ENCODE measurements around the gene PPM1M. TPM values are rescaled to one million over a fixed set of nuclear protein-coding genes. Genes with fewer than 3 reads are reported as not detected.

The PPM1M gene
- total RNA-seq, 1 experiment from 2014 or later = 16.2 TPM

GRCh38 chr3:52259035-52259434 is 13.5 kb downstream of the PPM1M start:
- CTCF ChIA-PET = no interaction called here

GRCh38 chr3:52259448-52259847 is 13.9 kb downstream of the PPM1M start:
- peaks cover 42% of the 10 kb centered on the region for H3K79me2 ChIP-seq (ENCODE audit: low read depth)
- peaks cover 1% of the 10 kb centered on the region; the same call in 1 of the 2 replicates for H3K4me1 ChIP-seq (replicated peaks; ENCODE audit: insufficient read depth)
- H4K20me1 ChIP-seq (ENCODE audit: insufficient read depth) = peaks cover 11% of the 10 kb centered on the region
- peaks cover 12% of the 10 kb centered on the region; the same call in 1 of the 2 replicates for H3F3A ChIP-seq (ENCODE audit: insufficient read depth, low read depth)
- CTCF ChIA-PET = no interaction called here
- no peak overlapping the region for H3K4me3 ChIP-seq
- H3K36me3 ChIP-seq (ENCODE audit: low read depth) = peaks cover 63% of the 10 kb centered on the region
- BruUV-seq (replicated peaks) = no TSS peak
- H2AFZ ChIP-seq = no peak overlapping the region
- H3K9me2 ChIP-seq (ENCODE audit: insufficient read depth) = no peaks in the 10 kb centered on the region
- no peak for DNase-seq
- no peaks in the 10 kb centered on the region for H3K27me3 ChIP-seq (ENCODE audit: insufficient read depth, low read depth)
- intact Hi-C loops (cut with micrococcal nuclease; ENCODE audit: unreplicated experiment) = no loop called here
- H3K4me2 ChIP-seq = no peak overlapping the region
- TF ChIP-seq CTCF (conservative IDR thresholded peaks at IDR 0.05) = no peak
- TF ChIP-seq EZH2 (IDR thresholded peaks at IDR 0.05; ENCODE audit: low read depth) = no peak
- H3K9me3 ChIP-seq (ENCODE audit: insufficient read depth, low read depth) = no peaks in the 10 kb centered on the region
- H3K27ac ChIP-seq = no peak overlapping the region
- POLR2A ChIA-PET (ENCODE audit: unreplicated experiment) = no interaction called here

More at GRCh38 chr3:52259035-52259434, 13.5 kb downstream of the PPM1M start:
- no peak overlapping the region for H3K27ac ChIP-seq
- POLR2A ChIA-PET (ENCODE audit: unreplicated experiment) = no interaction called here
- no peak overlapping the region for H3K4me2 ChIP-seq
- no TSS peak for BruUV-seq (replicated peaks)
- H3F3A ChIP-seq (ENCODE audit: insufficient read depth, low read depth) = peaks cover 12% of the 10 kb centered on the region; the same call in 1 of the 2 replicates
- H3K9me2 ChIP-seq (ENCODE audit: insufficient read depth) = no peaks in the 10 kb centered on the region
- H3K4me1 ChIP-seq (replicated peaks; ENCODE audit: insufficient read depth) = no peaks in the 10 kb centered on the region
- H2AFZ ChIP-seq = no peak overlapping the region
- no peak for DNase-seq
- TF ChIP-seq CTCF (conservative IDR thresholded peaks at IDR 0.05) (no peak), EZH2 (IDR thresholded peaks at IDR 0.05; ENCODE audit: low read depth) (no peak)
- no peaks in the 10 kb centered on the region for H3K9me3 ChIP-seq (ENCODE audit: insufficient read depth, low read depth)
- peaks cover 7% of the 10 kb centered on the region for H4K20me1 ChIP-seq (ENCODE audit: insufficient read depth)
- peaks cover 59% of the 10 kb centered on the region for H3K36me3 ChIP-seq (ENCODE audit: low read depth)
- no peak overlapping the region for H3K4me3 ChIP-seq
- intact Hi-C loops (cut with micrococcal nuclease; ENCODE audit: unreplicated experiment) = no loop called here
- H3K79me2 ChIP-seq (ENCODE audit: low read depth) = peaks cover 38% of the 10 kb centered on the region
- no peaks in the 10 kb centered on the region for H3K27me3 ChIP-seq (ENCODE audit: insufficient read depth, low read depth)

GRCh38 chr3:52262447-52262846 is 16.9 kb downstream of the PPM1M start:
- TF ChIP-seq CTCF (conservative IDR thresholded peaks at IDR 0.05) (no peak), EZH2 (IDR thresholded peaks at IDR 0.05; ENCODE audit: low read depth) (no peak)
- no peak for DNase-seq
- intact Hi-C loops (cut with micrococcal nuclease; ENCODE audit: unreplicated experiment) = no loop called here
- Histone ChIP-seq H3K4me1 (replicated peaks; ENCODE audit: insufficient read depth) (peaks cover 15% of the 10 kb centered on the region), H3K9me3 (ENCODE audit: insufficient read depth, low read depth) (no peaks in the 10 kb centered on the region), H3K4me3 (no peak overlapping the region), H3K36me3 (ENCODE audit: low read depth) (peaks cover 82% of the 10 kb centered on the region), H4K20me1 (ENCODE audit: insufficient read depth) (peaks cover 28% of the 10 kb centered on the region), H3K27ac (no peak overlapping the region), H2AFZ (no peak overlapping the region), H3F3A (ENCODE audit: insufficient read depth, low read depth) (peaks cover 28% of the 10 kb centered on the region), H3K9me2 (ENCODE audit: insufficient read depth) (no peaks in the 10 kb centered on the region), H3K27me3 (ENCODE audit: insufficient read depth, low read depth) (no peaks in the 10 kb centered on the region), H3K4me2 (no peak overlapping the region), H3K79me2 (ENCODE audit: low read depth) (peaks cover 56% of the 10 kb centered on the region)
- ChIA-PET CTCF (no interaction called here), POLR2A (ENCODE audit: unreplicated experiment) (interaction anchor here (0.7 kb wide), 1 partner anchor 882 kb away, joined by 5 read pairs; no protein-coding TSS in a partner anchor)
- no TSS peak for BruUV-seq (replicated peaks)
